Choroid plexus epithelial cell (primary cell): ENCODE results near the gene ZNF408.
"Not testable (repeated sequence)": the region's sequence is repeated elsewhere in the genome, so short reads cannot be mapped to it uniquely, and the experiment has no call there.

ENCODE experiments used
- DNase-seq: peaks from one replicate; pipeline ENCODE4 v3.0.0-alpha.2; 2010; ENCODE audit warnings: low read depth
- H3K4me3 ChIP-seq: 2 replicates; pipeline ENCODE4 v1.5.1; 2011; ENCODE audit warnings: low read depth, mild to moderate bottlenecking, control low read depth, low read length, moderate library complexity
- TF ChIP-seq, protein P1 (sequence below): conservative IDR thresholded peaks from 2 replicates; pipeline ENCODE4 v1.5.1; 2011; ENCODE audit warnings: low read depth, mild to moderate bottlenecking, control low read depth, inconsistent platforms, low read length, moderate library complexity

ZNF408 gene

DNA sequence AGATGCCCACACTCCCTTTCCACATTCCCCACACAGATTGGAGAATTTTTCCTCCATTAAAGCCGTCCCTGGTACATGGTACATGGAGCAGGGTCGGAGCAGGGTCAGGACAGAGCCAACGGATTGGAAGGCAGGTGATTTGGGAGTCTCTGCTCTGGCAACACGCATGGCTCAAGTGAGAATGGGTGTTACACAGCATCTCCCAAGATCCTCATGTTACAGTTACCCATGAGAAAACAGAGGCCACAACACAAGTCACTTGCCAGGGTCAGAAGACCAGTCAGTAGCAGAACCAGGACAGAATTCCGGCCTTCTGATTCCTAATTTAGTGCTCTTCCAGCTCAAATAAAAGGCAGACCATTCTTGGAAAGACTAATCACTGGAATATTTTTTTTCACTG lies 10.5 kb downstream of the ZNF408 start:
- no peak overlapping the region for H3K4me3 ChIP-seq
- peak; percentile 58 for DNase-seq
- TF ChIP-seq, protein P1, sequence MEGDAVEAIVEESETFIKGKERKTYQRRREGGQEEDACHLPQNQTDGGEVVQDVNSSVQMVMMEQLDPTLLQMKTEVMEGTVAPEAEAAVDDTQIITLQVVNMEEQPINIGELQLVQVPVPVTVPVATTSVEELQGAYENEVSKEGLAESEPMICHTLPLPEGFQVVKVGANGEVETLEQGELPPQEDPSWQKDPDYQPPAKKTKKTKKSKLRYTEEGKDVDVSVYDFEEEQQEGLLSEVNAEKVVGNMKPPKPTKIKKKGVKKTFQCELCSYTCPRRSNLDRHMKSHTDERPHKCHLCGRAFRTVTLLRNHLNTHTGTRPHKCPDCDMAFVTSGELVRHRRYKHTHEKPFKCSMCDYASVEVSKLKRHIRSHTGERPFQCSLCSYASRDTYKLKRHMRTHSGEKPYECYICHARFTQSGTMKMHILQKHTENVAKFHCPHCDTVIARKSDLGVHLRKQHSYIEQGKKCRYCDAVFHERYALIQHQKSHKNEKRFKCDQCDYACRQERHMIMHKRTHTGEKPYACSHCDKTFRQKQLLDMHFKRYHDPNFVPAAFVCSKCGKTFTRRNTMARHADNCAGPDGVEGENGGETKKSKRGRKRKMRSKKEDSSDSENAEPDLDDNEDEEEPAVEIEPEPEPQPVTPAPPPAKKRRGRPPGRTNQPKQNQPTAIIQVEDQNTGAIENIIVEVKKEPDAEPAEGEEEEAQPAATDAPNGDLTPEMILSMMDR: no peak

DNA sequence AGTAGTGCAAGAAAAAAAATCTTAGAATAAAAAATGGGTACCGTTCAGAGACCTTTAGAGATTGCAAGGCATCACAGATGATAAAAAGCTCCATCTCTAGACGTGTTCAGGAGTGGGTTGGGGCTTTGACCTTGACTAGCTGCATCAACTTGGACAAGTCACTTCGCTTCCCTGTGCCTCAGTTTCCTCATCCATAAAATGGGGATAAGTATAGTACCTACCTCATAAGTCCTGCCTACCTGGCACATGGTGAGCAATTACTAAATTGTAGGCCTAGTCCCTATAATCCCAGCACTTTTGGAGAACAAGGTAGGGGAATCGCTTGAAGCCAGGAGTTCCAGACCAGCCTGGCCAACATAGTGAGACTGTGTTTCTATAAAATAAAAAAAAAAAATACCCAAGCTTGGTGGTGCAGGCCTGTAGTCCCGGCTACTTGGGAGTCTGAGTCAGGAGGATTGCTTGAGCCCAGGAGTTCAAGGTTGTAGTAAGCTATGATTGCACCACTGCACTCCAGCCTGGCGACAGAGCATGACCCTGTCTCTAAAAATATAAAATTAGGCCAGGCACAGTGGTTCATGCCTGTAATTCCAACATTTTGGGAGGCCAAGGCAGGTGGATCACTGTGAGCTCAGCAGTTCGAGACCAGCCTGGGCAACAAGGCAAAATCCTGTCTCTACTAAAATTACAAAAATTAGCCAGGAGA lies 12.2 kb downstream of the ZNF408 start:
- TF ChIP-seq, protein P1: no peak
- no peak overlapping the region for H3K4me3 ChIP-seq
- DNase-seq: no peak

DNA sequence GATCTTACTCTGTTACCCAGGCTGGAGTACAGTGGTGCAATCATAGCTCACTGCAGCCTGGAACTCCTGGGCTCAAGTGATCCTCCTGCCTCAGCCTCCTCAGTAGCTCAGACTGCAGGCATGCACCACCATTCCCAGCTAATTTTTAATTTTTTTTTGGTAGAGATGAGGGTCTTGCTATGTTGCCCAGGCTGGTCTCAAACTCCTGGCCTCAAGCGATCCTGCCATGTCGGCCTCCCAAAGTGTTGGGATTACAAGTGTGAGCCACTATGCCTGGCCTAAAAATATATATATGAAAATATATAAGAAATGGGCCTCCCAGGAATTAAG lies 17.0 kb downstream of the ZNF408 start:
- H3K4me3 ChIP-seq, DNase-seq: not testable (repeated sequence)

DNA sequence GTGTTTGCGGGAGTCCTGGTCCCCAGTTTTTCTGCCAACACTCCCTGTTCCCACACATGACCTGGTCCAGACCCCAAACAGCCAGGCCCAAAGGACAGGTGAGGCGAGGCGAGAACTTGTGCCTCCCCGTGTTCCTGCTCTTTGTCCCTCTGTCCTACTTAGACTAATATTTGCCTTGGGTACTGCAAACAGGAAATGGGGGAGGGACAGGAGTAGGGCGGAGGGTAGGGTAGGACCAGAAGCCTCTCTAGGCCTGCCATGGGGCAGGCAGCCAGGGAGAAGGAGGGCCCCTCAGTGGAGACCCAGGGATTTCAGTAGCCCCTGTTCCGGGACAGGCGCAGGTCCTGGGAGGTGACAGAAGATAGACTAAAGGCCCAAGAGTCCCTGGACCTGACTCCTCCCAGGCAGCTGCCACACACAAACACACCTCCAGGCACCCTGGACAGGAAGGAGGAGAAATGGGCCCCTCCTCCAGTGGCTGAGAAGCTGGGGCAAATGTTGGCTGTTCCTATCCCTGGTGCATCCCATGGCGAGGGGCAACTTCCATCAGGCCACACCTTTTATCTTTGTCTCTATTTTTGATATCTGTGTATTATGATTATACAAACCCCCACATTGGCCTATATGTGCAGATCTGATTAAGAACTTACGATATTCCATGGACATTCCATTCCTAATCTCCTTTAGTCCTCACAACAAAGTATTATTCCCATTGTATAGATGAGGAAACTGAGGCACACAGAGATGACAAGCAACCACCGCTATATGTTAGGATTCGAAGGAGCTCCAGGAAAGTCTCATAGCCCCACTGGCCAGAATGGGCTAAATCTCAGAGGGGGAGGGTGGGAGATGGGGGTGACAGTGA lies 17.6 kb downstream of the ZNF408 start:
- TF ChIP-seq, protein P1: no peak
- no peak overlapping the region for H3K4me3 ChIP-seq
- peak; percentile 25 for DNase-seq

DNA sequence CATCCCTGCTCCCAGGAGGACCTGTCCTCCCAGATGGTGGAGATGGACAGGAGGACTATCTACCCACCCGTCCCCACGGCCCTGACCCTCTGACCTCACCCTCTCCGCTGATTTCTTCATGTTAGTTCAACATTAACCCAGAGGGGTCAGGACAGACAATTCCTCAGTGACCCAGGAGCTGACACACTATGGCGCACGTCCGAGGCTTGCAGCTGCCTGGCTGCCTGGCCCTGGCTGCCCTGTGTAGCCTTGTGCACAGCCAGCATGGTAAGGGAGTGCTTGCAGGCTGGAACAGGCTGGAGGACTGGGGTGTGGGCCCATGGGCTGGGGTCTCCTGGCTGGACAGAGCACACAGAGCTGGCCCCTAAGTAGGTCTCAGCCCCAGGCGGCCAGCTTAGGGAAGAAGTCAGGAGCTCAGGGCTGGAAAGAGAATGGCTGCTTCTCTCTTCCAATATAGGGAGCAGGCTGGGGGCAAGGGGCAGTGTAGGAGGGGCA lies 18.3 kb downstream of the ZNF408 start, which contains the start of gene F2:
F2 (plus strand) TSS at position 166 of the 495 bp plus-strand sequence; CDS start at position 189, 23 bp downstream.
- no peak within 1 kb of the TSS for H3K4me3 ChIP-seq
- DNase-seq: no peak
- TF ChIP-seq, protein P1: no peak

DNA sequence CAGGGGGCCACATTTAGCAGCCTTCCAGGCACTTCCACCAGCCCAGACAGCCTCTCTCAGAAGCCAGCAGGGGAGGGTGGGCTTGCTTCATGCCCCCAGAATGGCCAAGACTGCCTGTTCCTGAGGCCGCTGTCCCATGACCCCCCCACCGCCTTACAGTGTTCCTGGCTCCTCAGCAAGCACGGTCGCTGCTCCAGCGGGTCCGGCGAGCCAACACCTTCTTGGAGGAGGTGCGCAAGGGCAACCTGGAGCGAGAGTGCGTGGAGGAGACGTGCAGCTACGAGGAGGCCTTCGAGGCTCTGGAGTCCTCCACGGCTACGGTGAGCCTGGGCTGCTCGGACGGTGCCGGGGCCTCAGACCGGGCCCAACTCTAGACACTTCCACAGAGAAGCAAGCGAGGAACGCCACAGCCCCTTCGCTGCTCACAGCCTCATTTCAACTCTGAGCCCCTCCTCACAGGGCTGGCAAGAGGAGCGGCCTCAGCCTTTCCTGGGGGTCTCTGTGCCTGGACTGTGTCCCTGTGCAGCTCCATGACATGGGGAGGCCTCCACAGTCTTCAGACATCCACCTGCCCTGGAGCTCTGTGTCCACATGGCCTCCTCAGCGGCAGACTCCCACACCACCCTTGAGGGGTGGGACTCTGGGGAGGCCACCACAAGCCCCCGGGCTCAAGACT lies 18.9 kb downstream of the ZNF408 start:
- no peak for DNase-seq
- TF ChIP-seq, protein P1: no peak
- no peak overlapping the region for H3K4me3 ChIP-seq

DNA sequence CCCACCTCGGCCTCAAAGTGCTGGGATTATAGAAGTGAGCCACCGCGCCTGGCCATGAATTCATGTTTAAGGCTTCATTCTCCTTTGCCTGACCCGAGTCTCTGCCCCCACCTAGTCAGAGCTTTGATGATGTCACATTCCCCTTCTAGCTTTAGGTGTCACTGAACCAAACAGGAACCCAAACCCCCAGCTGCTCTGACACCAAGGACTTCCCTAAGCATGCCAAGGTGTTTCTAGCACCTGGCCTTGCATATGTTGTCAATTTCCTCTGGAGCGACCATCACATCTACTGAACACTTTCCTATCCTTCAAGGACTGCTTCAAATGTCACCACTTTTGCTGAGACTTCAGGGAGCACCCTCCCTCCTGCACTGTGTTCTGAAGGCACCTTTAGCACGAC lies 20.5 kb downstream of the ZNF408 start:
- TF ChIP-seq, protein P1: no peak
- no peak for DNase-seq
- no peak overlapping the region for H3K4me3 ChIP-seq
